Measurements from ENCODE around the gene TAF1L. TPM values are rescaled to one million over a fixed set of nuclear protein-coding genes. Genes with fewer than 3 reads are reported as not detected.

Gene TAF1L
- total RNA-seq, 1 donor from 2014 or later, result not detected

- no peak overlapping the region for H3K27ac Mint-ChIP-seq (ENCODE audit: unreplicated experiment)
- H3K4me1 Mint-ChIP-seq (ENCODE audit: unreplicated experiment), result no peaks in the 10 kb centered on the region
- no peak overlapping the region for H3K4me3 Mint-ChIP-seq (ENCODE audit: unreplicated experiment)
- no peaks in the 10 kb centered on the region for H3K9me3 Mint-ChIP-seq (ENCODE audit: unreplicated experiment)
- H3K36me3 Mint-ChIP-seq (ENCODE audit: unreplicated experiment), result no peaks in the 10 kb centered on the region
- TF ChIP-seq CTCF (IDR thresholded peaks at IDR 0.05), result no peak
- H3K27me3 Mint-ChIP-seq (ENCODE audit: unreplicated experiment), result peaks cover 35% of the 10 kb centered on the region
- DNase-seq (ENCODE audit: extremely low spot score, unreplicated experiment), result no peak
These were observed 45.0 kb downstream of the TAF1L start for GRCh38 chr9:32590476-32590875.

GRCh38 chr9:32589083-32589723 is 46.3 kb downstream of the TAF1L start:
- Mint-ChIP-seq H3K36me3 (ENCODE audit: unreplicated experiment) (no peaks in the 10 kb centered on the region), H3K27ac (ENCODE audit: unreplicated experiment) (no peak overlapping the region), H3K4me3 (ENCODE audit: unreplicated experiment) (no peak overlapping the region), H3K9me3 (ENCODE audit: unreplicated experiment) (no peaks in the 10 kb centered on the region), H3K27me3 (ENCODE audit: unreplicated experiment) (peaks cover 41% of the 10 kb centered on the region), H3K4me1 (ENCODE audit: unreplicated experiment) (peaks cover 3% of the 10 kb centered on the region)
- DNase-seq (ENCODE audit: extremely low spot score, unreplicated experiment), result no peak
- peak; percentile 69 for TF ChIP-seq CTCF (IDR thresholded peaks at IDR 0.05)

GRCh38 chr9:32587901-32588300 is 47.6 kb downstream of the TAF1L start:
- Mint-ChIP-seq H3K36me3 (ENCODE audit: unreplicated experiment) (no peaks in the 10 kb centered on the region), H3K27ac (ENCODE audit: unreplicated experiment) (no peak overlapping the region), H3K27me3 (ENCODE audit: unreplicated experiment) (peaks cover 39% of the 10 kb centered on the region), H3K4me1 (ENCODE audit: unreplicated experiment) (peaks cover 3% of the 10 kb centered on the region), H3K9me3 (ENCODE audit: unreplicated experiment) (no peaks in the 10 kb centered on the region), H3K4me3 (ENCODE audit: unreplicated experiment) (no peak overlapping the region)
- DNase-seq (ENCODE audit: extremely low spot score, unreplicated experiment), result no peak
- no peak for TF ChIP-seq CTCF (IDR thresholded peaks at IDR 0.05)

GRCh38 chr9:32584784-32585183 is 50.7 kb downstream of the TAF1L start:
- Mint-ChIP-seq H3K4me3 (ENCODE audit: unreplicated experiment) (no peak overlapping the region), H3K4me1 (ENCODE audit: unreplicated experiment) (peaks cover 3% of the 10 kb centered on the region), H3K27me3 (ENCODE audit: unreplicated experiment) (peaks cover 29% of the 10 kb centered on the region), H3K27ac (ENCODE audit: unreplicated experiment) (no peak overlapping the region), H3K9me3 (ENCODE audit: unreplicated experiment) (no peaks in the 10 kb centered on the region), H3K36me3 (ENCODE audit: unreplicated experiment) (no peaks in the 10 kb centered on the region)
- TF ChIP-seq CTCF (IDR thresholded peaks at IDR 0.05), result no peak
- DNase-seq (ENCODE audit: extremely low spot score, unreplicated experiment), result no peak

GRCh38 chr9:32581512-32582143 is 53.8 kb downstream of the TAF1L start:
- Mint-ChIP-seq H3K27me3 (ENCODE audit: unreplicated experiment) (peaks cover 44% of the 10 kb centered on the region), H3K4me1 (ENCODE audit: unreplicated experiment) (peaks cover 3% of the 10 kb centered on the region), H3K9me3 (ENCODE audit: unreplicated experiment) (no peaks in the 10 kb centered on the region), H3K27ac (ENCODE audit: unreplicated experiment) (no peak overlapping the region), H3K36me3 (ENCODE audit: unreplicated experiment) (no peaks in the 10 kb centered on the region), H3K4me3 (ENCODE audit: unreplicated experiment) (no peak overlapping the region)
- no peak for DNase-seq (ENCODE audit: extremely low spot score, unreplicated experiment)
- TF ChIP-seq CTCF (IDR thresholded peaks at IDR 0.05), result peak; percentile 73
